GM21786 (cell line): ENCODE results near the gene MIER1.
A peak's percentile ranks its signal among the peaks of the same experiment; 100 is the strongest.
"Not testable (repeated sequence)": the region's sequence is repeated elsewhere in the genome, so short reads cannot be mapped to it uniquely, and the experiment has no call there.

Experiments used
- ATAC-seq: cut with Tn5 transposase; IDR thresholded peaks from one replicate; pipeline ENCODE4 v1.9.1; 2021; ENCODE audit not compliant: unreplicated experiment

MIER1 gene

DNA sequence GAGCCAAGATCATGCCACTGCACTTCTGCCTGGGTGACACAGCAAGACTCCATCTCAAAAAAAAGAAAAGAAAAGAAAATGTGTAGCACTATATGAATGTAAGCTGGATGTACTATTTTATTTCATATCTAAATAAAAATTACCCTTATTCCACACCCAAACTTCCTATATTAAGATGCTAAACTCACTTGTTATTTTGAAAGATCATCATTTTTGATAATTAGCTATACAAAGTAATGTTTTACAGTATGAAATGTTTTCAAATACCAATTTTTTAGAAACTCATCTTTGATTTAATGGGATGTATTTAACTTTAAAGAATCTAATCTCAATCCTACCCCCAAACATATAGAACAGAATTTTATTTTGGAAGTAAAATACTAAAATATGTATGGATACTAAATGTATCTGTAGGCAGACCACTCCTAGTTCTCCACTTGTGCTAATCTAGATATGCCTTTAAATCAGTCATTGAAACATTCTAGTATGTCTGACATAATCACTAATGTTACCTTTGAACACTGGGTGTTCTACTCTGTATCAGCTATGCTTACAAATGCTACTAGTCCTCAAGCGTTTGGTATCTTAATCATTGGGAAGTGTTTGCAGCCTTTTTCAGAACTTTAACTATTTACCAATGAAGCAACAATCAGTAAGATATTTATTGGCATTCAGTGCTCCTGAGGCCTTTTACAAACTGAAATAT is 12.9 kb downstream of the MIER1 start:
- ATAC-seq: no peak

DNA sequence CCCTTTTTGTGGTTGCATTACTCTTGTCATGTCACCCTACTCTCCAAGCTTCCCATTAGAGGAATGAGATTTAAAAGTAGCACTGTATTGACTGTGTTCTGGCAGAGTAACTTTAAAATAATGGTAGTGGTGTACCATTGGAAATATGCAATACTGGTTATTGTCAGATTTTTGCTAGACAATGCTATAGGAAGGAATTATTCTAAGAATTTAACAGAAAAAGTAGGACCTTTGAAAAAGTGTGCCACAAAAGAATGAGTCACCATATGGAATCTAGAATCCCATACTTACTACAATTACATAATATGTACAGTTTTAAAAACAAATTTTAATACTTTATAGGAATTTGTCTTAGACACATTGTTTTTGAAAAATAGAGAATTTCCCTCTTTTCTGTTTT is 13.8 kb downstream of the MIER1 start:
- ATAC-seq: no peak

DNA sequence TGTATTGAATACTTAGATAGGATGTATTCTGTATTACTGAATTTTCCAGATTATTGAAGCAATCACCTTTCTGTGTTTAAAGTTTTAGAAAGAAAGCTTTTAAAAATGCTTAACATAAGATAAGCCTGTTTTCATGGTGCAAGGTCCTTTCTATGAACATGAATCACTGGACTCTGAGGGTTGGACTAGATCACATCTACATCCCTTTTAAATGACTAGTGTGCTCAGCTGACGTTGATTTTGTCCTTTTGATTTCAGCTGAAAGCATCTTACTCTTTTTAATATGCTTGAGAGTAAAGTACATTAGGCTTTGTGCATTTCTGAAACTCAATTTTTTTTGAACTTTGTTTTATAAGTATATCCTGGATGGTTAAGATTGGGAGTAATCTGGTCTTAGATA is 16.2 kb downstream of the MIER1 start:
- no peak for ATAC-seq

DNA sequence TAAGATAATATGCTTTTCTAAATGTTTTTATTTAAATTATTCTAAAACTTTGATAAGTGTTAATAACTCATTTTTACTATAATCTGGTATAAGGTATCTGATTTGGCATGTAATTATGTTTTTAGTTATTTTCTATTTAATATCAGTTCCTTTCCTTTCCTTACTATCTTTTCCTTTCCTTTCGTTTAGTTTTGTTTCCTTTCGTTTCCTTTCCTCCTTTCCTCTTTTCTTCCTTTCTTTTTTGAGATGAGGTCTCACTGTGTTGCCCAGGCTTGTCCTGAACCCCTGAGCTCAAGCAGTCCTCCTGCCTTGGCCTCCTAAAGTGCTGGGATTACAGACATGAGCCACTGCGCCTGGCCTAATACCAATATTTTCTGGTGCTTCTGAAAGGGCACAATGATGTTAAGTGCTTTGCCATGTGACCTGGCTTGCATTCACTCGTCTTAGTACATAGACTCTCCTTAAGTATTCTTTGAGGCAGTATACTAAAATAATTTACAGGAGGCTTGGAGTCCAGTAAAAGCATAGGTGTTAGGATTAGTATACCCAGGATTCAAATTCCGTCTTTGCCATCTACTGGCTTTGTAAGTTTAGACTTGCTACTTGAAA is 18.7 kb downstream of the MIER1 start:
- no peak for ATAC-seq

DNA sequence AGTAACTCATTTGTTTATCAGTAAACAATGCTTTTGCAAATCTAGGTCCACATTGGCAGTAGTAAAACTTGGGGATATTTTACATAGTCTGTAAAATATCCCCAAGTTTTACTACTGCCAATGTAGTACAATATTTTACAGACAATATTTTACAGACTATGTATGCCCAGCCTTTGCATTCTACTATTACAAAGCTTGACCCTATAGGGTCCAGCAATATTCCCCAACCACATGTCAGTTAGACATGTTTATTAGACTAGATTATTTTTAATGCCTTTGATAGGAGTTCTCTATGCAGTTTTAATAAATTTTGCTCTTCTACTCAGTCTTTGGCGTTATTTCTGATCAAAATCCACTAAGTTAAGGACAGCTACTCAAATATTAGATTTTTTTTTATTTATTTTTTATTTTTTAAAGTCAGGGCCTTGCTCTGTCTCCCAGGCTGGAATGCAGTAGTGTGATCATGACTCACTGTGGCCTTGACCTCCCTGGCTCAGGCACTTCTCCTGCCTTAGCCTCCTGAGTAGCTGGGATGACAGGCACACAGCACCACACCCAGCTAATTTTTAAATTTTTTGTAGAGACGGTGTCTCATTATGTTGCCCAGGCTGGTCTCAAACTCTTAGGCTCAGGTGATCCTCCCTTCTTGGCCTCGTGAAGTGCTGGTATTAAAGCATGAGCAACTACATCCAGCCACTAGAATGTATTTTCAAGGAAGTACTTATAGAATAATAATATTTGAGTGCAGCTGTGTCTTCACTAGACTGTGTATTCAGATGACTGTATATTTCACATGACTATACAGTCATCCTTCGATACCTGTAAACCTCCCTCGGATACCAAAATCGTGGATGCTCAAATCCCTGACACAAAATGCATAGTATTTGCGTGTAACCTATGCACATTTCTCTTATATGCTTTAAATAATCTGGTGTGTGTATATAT is 19.8 kb downstream of the MIER1 start:
- ATAC-seq: no peak

DNA sequence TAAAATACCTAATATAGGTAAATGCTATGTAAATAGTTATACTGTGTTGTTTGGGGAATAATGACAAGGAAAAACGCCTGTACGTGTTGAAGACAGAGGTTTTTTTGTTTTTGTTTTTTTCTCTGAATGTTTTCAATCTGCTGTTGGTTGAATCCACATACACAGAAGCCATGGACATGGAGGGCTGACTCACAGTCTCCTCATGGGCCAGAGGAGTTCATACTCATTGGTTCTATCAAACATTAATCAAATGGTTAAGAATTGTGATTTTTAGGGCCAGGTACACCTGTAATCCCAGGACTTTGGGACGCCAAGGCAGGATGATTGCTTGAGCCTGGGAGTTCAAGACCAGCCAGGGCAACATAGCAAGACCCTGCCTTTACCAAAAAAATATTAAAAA is 20.5 kb downstream of the MIER1 start:
- no peak for ATAC-seq

DNA sequence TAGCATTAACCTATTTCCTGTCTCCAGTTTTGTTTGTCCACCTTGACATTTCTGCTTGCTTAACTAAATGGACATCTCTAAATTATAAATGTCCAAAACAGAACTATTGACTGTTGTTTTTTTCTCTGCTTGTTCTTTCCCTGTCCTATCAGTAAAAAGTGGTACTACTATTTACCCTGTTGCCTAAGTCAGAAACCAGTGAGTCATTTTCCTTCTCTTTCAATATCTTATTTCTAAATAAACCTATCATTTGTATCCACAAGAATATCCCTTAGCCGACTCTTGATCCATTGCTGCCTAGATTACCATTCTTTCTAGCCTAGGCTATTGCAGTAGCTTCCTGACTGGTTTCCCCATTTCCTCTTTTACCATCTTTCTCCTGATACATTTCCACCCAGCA is 22.5 kb downstream of the MIER1 start:
- no peak for ATAC-seq

DNA sequence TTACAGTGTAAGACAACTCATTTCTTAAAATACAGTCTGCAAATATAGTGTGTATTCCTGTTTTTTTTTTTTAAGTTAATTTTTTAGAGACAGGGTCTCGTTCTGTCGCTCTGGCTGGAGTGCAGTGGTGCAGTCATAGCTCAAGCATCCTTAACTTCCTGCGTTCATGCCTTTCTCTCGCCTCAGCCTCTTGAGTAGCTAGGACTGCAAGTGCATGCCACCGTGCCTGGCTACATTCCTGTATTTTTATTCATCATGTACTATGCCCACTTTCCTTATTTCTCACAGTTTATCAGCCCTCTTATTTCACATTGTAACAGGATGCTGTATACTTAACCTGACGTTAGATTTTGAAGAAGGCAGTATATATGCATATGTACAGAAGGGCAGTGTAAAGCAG is 26.7 kb downstream of the MIER1 start:
- no peak for ATAC-seq

DNA sequence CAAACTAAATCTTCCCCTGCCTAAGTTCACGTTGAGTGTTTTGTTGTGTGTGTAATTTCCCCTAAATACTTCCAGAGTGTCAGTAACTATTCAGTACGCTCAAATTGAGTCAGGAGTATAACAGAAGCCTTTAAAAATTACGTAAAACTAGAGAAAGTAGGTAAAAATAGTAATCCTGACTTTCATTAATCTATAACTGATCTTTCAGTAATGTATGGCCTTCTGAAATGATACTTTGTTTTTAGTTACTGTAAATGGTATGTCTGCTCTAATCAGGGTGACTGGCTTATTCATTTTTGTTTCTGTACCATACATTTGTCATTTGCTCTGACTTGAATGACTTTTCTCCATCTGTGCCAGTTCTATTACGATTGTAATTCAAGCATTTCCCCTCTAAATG is 29.4 kb downstream of the MIER1 start:
- peak; percentile 84 for ATAC-seq

DNA sequence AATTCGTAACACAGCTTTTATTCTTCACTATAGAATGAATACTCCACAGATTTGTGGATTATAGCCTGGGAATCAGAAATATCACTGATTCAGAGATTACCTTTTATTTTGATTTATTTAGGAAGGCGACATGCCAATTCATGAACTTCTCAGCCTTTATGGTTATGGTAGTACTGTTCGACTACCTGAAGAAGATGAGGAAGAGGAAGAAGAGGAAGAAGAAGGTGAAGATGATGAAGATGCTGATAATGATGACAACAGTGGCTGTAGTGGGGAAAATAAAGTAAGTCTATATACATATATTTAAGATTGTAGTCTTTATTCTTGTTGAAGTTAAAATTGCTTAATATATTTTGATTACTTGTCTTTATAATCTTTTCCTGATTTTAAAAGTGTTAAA is 33.1 kb downstream of the MIER1 start:
- ATAC-seq: no peak

DNA sequence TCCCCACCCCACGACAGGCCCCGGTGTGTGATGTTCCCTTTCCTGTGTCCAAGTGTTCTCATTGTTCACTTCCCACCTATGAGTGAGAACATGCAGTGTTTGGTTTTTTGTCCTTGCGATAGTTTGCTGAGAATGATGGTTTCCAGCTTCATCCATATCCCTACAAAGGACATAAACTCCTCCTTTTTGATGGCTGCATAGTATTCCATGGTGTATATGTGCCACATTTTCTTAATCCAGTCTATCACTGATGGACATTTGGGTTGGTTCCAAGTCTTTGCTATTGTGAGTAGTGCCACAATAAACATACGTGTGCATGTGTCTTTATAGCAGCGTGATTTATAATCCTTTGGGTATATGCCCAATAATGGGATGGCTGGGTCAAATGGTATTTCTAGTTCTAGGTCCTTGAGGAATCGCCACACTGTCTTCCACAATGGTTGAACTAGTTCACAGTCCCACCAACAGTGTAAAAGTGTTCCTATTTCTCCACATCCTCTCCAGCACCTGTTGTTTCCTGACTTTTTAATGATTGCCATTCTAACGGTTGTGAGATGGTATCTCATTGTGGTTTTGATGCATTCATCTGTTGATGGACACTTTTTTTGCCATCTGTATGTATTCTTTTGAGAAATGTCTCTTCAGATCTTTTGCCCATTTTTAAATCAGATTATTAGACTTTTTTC is 41.5 kb downstream of the MIER1 start:
- ATAC-seq: not testable (repeated sequence)

DNA sequence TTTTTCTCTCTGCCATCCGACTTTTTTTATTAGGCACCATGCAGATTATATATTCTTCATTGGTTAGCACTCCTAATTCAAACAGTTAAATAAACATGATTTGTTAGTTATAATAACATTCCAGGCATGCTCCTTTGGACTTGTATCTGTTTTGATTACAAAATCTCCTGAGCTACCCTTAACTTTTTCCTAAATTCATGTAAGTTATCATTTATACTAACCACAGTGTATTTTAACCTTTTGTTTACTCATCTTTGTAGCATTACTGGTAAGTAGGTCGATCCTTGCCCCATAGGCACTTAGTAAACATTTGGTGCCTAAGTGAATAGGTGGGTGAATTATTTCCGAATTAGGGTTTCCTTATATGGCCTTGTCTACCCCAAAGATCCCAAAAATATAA is 43.8 kb downstream of the MIER1 start:
- no peak for ATAC-seq

DNA sequence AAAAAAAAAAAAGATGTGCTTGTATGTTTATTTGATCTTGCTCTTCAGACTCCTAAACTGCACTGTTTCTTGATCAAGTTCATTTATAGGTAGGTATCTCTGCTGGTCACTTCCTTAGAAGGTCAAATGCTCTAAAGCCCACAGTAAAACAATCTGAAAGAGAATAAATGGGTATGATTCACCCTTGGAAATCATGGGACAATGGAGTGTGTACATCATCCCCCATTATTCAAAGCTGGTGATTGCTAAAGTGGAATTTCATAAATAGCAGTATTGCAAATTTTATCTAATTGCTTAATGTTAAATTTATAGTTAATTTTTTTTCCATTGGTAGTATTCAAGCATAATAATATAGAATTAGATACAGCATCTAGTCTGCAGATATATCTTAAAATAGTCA is 53.4 kb downstream of the MIER1 start:
- ATAC-seq: no peak

DNA sequence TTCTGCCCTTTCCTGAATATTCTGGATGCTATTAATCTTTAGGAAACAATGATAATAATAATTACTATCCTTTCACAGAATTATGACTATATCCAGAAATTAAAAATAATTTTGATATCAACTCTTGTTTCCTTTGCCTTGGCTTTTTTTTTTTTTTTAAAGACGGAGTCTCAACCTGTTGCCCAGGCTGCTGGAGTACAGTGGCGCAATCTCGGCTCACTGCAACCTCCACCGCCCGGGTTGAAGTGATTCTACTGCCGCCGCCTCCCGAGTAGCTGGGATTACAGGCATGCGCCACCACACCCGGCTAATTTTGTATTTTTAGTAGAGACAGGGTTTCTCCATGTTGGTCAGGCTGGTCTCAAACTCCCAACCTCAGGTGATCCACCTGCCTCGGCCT is 54.8 kb downstream of the MIER1 start:
- not testable (repeated sequence) for ATAC-seq

DNA sequence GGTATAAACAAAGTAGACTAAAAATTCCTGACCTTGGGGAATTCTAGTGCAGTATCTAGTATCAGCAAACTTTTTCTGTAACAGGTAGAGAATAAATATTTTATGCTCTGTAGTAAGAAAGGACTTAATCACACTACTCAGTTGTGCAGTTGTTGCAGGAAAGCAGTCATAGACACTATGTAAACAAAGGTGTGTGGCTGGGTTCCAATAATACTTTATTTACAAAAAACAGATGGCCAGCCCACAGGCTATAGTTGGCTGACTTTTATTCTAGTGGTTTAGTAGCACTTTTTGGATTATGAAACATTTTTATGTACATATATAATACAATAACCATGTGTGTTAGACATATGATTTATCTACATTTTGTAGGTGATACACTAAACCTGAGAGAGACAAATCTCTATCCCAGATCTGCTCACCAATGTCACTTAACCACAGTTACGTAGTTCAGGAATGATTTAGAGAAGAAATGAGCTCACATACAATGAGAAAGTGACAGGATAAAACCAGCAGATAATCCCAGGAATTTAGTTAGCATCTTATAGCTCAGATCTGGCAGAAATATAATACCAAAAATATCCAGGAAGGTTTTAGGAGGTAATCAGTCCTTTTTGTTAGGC is 56.1 kb downstream of the MIER1 start:
- no peak for ATAC-seq

DNA sequence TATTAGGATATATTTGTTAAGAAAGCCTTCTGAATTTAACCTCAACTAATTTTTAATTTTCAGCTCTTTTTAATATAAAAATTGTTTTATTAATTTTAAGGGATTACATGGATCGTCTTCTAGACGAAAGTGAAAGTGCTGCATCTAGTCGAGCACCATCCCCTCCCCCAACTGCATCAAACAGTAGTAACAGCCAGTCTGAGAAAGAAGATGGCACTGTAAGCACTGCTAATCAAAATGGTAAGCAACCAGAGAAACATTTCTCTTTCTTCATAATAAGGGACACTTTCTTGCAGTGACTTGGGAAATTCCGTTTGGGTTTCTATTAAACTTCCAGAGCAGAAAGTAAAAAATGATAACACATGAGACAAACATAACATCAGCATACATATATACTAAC is 56.9 kb downstream of the MIER1 start:
- no peak for ATAC-seq

DNA sequence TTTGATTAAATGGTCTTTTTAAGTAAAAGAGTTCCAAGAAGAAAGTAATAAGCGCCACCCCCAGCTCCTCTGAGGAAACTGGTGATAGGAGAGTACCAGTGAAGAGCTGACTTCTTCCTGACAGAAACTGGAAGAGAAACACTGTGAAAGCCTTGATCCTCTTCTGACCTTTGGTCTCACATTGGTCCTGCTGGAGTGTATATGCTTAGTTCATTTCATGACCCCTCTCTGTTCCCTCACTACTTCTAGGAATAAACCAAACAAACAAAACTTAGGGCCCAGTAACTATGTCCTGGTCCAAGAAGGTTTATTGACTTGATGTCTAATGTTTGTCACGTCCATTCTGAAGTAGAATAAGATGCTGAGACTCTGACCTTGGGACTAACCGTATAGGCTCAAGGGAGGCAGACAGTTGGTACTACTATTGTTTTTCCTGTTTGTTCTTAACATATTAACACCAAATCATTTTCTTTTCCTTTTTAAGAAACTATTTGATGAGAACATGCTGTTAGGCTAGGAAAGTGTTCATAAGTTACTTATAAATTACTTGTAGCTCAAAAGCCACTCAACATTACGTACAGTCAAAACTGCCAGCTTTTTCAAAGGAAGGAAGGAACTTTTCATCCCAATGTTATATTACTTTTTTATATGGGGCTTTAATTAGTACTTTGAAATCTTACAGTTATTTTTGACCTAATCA is 57.9 kb downstream of the MIER1 start:
- peak; percentile 70 for ATAC-seq

DNA sequence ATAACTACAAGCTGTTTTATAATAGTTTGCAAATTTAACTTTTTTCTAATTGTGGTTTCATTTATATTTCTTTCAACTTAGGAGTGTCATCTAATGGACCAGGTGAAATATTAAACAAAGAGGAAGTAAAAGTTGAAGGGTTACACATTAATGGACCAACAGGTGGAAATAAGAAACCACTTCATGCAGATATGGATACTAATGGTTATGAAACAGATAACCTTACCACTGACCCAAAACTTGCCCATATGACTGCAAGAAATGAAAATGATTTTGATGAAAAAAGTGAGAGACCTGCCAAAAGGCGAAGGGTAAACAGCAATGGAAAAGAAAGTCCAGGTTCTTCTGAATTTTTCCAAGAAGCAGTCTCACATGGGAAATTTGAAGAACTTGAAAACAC is 59.7 kb downstream of the MIER1 start:
- ATAC-seq: peak; percentile 84

DNA sequence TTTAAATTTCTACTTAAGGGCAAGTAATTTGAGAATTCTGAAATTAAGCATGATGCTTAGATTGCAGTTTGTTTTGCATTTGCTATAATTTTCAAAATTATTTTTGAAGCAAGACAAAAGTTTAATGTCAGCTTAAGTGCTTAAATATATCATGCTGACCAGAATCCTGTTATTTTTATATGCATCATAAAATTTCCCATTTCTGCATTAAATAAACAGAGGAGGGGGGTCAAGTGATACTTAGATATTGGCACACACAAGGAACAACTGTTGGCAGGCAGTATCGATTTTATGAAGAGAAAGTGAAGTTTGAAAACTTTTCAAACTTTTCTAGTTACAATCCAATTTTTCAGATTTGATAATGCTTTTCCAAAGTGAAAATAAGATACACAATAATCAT is 61.0 kb downstream of the MIER1 start:
- ATAC-seq: no peak

DNA sequence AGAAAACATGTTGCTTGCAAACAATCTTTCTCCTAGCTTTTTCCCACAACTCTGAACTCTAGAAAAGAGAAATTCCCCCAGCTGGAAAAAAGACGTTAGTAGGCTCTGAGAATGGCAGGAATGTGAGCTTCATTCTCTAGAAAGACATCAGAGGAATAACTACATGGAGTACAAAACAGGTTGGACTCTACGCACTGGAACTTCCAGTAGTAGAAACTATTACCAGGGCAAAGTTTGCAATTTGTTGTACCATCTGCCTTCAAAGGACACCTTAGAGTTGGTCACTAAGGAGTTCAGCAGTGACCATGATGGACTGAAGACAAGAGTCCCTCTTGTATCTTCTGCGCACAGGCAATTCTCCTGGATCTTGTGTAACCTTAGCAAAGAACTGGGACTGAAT is 68.3 kb downstream of the MIER1 start:
- no peak for ATAC-seq
